ENCODE results near the gene PELO. TPM values are rescaled to one million over a fixed set of nuclear protein-coding genes. Genes with fewer than 3 reads are reported as not detected.

PELO gene
- total RNA-seq, 2 donors from 2014 or later: 17.5 to 23.0 TPM

GRCh38 chr5:52767217-52767743 is 20.4 kb upstream of the PELO start:
- H3K36me3 Mint-ChIP-seq: peaks cover 0 to 1% of the 10 kb centered on the region in 2 donors
- ATAC-seq (no peak), DNase-seq (ENCODE audit: low spot score in 2 of 2) (no peak)
- peaks cover 0 to 6% of the 10 kb centered on the region in 2 donors for H3K9me3 Mint-ChIP-seq
- H3K27ac Mint-ChIP-seq: no peak overlapping the region

GRCh38 chr5:52767766-52768480 is 19.8 kb upstream of the PELO start:
- ATAC-seq: no peak
- H3K27ac Mint-ChIP-seq: no peak overlapping the region
- H3K36me3 Mint-ChIP-seq: no peaks in the 10 kb centered on the region
- peaks cover 0 to 4% of the 10 kb centered on the region in 2 donors for H3K9me3 Mint-ChIP-seq
- DNase-seq (ENCODE audit: low spot score in 2 of 2): no peak

- Mint-ChIP-seq H3K36me3 (no peaks in the 10 kb centered on the region), H3K9me3 (peaks cover 0 to 4% of the 10 kb centered on the region in 2 donors), H3K27ac (no peak overlapping the region)
- DNase-seq (ENCODE audit: low spot score in 2 of 2) (no peak), ATAC-seq (no peak)
These were observed 18.7 kb upstream of the PELO start for GRCh38 chr5:52769061-52769460.

- Mint-ChIP-seq H3K9me3 (peaks cover 0 to 4% of the 10 kb centered on the region in 2 donors), H3K36me3 (no peaks in the 10 kb centered on the region), H3K27ac (no peak overlapping the region)
- no peak for DNase-seq (ENCODE audit: low spot score in 2 of 2)
- no peak for ATAC-seq
These were observed 17.3 kb upstream of the PELO start for GRCh38 chr5:52770287-52770939.

- H3K36me3 Mint-ChIP-seq: no peaks in the 10 kb centered on the region
- ATAC-seq (peak; percentile 92 to 96), DNase-seq (ENCODE audit: low spot score in 2 of 2) (peak in 1 of 2 donors; percentile 15)
- H3K27ac Mint-ChIP-seq: peak overlapping the region in 1 of 2 donors; percentile 35
- peaks cover 3 to 4% of the 10 kb centered on the region in 2 donors for H3K9me3 Mint-ChIP-seq
These were observed 16.2 kb upstream of the PELO start for GRCh38 chr5:52771343-52772039.

- ATAC-seq (no peak), DNase-seq (ENCODE audit: low spot score in 2 of 2) (no peak)
- Mint-ChIP-seq H3K9me3 (peaks cover 3 to 4% of the 10 kb centered on the region in 2 donors), H3K36me3 (no peaks in the 10 kb centered on the region), H3K27ac (peak overlapping the region in 1 of 2 donors; percentile 35)
These were observed 15.0 kb upstream of the PELO start for GRCh38 chr5:52772668-52773067.

- no peak overlapping the region for H3K27ac Mint-ChIP-seq
- ATAC-seq: no peak
These were observed 14.4 kb upstream of the PELO start for GRCh38 chr5:52773342-52773741.

GRCh38 chr5:52774005-52774410 is 13.7 kb upstream of the PELO start:
- Mint-ChIP-seq H3K9me3 (peaks cover 3 to 4% of the 10 kb centered on the region in 2 donors), H3K27ac (no peak overlapping the region), H3K36me3 (no peaks in the 10 kb centered on the region)
- no peak for DNase-seq (ENCODE audit: low spot score in 2 of 2)
- no peak for ATAC-seq

More at GRCh38 chr5:52773342-52773741, 14.4 kb upstream of the PELO start:
- H3K9me3 Mint-ChIP-seq: peaks cover 3 to 4% of the 10 kb centered on the region in 2 donors
- no peaks in the 10 kb centered on the region for H3K36me3 Mint-ChIP-seq
- no peak for DNase-seq (ENCODE audit: low spot score in 2 of 2)

- DNase-seq (ENCODE audit: low spot score in 2 of 2) (peak in 1 of 2 donors; percentile 6), ATAC-seq (peak; percentile 46 to 65)
- H3K36me3 Mint-ChIP-seq: no peaks in the 10 kb centered on the region
- peaks cover 0 to 3% of the 10 kb centered on the region in 2 donors for H3K9me3 Mint-ChIP-seq
- H3K27ac Mint-ChIP-seq: peak overlapping the region in 1 of 2 donors; percentile 58
These were observed 11.6 kb upstream of the PELO start for GRCh38 chr5:52776116-52776515.

GRCh38 chr5:52777186-52777585 is 10.5 kb upstream of the PELO start:
- no peak for ATAC-seq
- H3K9me3 Mint-ChIP-seq: peaks cover 0 to 3% of the 10 kb centered on the region in 2 donors
- no peak for DNase-seq (ENCODE audit: low spot score in 2 of 2)
- no peaks in the 10 kb centered on the region for H3K36me3 Mint-ChIP-seq
- no peak overlapping the region for H3K27ac Mint-ChIP-seq

- Mint-ChIP-seq H3K36me3 (no peaks in the 10 kb centered on the region), H3K9me3 (peaks cover 0 to 3% of the 10 kb centered on the region in 2 donors), H3K27ac (no peak overlapping the region)
- ATAC-seq (no peak), DNase-seq (ENCODE audit: low spot score in 2 of 2) (no peak)
These were observed 8.9 kb upstream of the PELO start for GRCh38 chr5:52778781-52779180.

GRCh38 chr5:52779213-52779612 is 8.5 kb upstream of the PELO start:
- DNase-seq (ENCODE audit: low spot score in 2 of 2) (no peak), ATAC-seq (no peak)
- Mint-ChIP-seq H3K9me3 (peaks cover 0 to 3% of the 10 kb centered on the region in 2 donors), H3K27ac (no peak overlapping the region), H3K36me3 (no peaks in the 10 kb centered on the region)

- Mint-ChIP-seq H3K36me3 (no peaks in the 10 kb centered on the region), H3K9me3 (no peaks in the 10 kb centered on the region), H3K27ac (no peak overlapping the region)
- DNase-seq (ENCODE audit: low spot score in 2 of 2) (no peak), ATAC-seq (no peak)
These were observed 4.3 kb upstream of the PELO start for GRCh38 chr5:52783226-52783959.

GRCh38 chr5:52784737-52785136 is 3.0 kb upstream of the PELO start:
- ATAC-seq: no peak
- no peaks in the 10 kb centered on the region for H3K9me3 Mint-ChIP-seq

GRCh38 chr5:52786391-52786790 is 1.3 kb upstream of the PELO start:
- Mint-ChIP-seq H3K27ac (no peak overlapping the region), H3K9me3 (no peaks in the 10 kb centered on the region), H3K36me3 (peaks cover 0 to 8% of the 10 kb centered on the region in 2 donors)
- no peak for DNase-seq (ENCODE audit: low spot score in 2 of 2)
- ATAC-seq: no peak

More at GRCh38 chr5:52784737-52785136, 3.0 kb upstream of the PELO start:
- Mint-ChIP-seq H3K27ac (no peak overlapping the region), H3K36me3 (no peaks in the 10 kb centered on the region)
- no peak for DNase-seq (ENCODE audit: low spot score in 2 of 2)

- H3K36me3 Mint-ChIP-seq: peaks cover 0 to 8% of the 10 kb centered on the region in 2 donors
- peak overlapping the region in 1 of 2 donors; percentile 90 for H3K27ac Mint-ChIP-seq
- DNase-seq (ENCODE audit: low spot score in 2 of 2) (no peak), ATAC-seq (peak in 1 of 2 donors; percentile 53)
- no peaks in the 10 kb centered on the region for H3K9me3 Mint-ChIP-seq
These were observed 642 bp upstream of the PELO start for GRCh38 chr5:52786949-52787599.

All from activated naive CD4-positive, alpha-beta T cell treated with anti-CD3 and anti-CD28 coated beads, Interleukin-2, amount 50 U/mL, for 72 hours (primary cell).